Ishikawa (cell line): ENCODE results near the gene INPP5J.

ENCODE experiments used
- CEBPB ChIP-seq: IDR thresholded peaks from 2 replicates; pipeline ENCODE4 v1.6.1; 2012
- CREB1 ChIP-seq: IDR thresholded peaks from 2 replicates; pipeline ENCODE4 v1.6.1; 2012; ENCODE audit warnings: low read depth
- EGR1 ChIP-seq: IDR thresholded peaks from 2 replicates; pipeline ENCODE4 v1.6.1; 2012
- EP300 ChIP-seq: IDR thresholded peaks from 2 replicates; pipeline ENCODE4 v1.6.1; 2012; ENCODE audit warnings: borderline replicate concordance
- FOXM1 ChIP-seq: IDR thresholded peaks from 2 replicates; pipeline ENCODE4 v1.6.1; 2012; ENCODE audit warnings: low read depth, borderline replicate concordance
- NFIC ChIP-seq: IDR thresholded peaks from 2 replicates; pipeline ENCODE4 v1.6.1; 2012
- RAD21 ChIP-seq: IDR thresholded peaks from 2 replicates; pipeline ENCODE4 v1.6.1; 2012; ENCODE audit warnings: low read depth
- TAF1 ChIP-seq: IDR thresholded peaks from 2 replicates; pipeline ENCODE4 v1.6.1; 2012; ENCODE audit warnings: low read depth, mild to moderate bottlenecking
- TCF12 ChIP-seq: IDR thresholded peaks from 2 replicates; pipeline ENCODE4 v1.6.1; 2012; ENCODE audit warnings: low read depth
- TEAD4 ChIP-seq: IDR thresholded peaks from 2 replicates; pipeline ENCODE4 v1.6.1; 2012
- YY1 ChIP-seq: IDR thresholded peaks from 2 replicates; pipeline ENCODE4 v1.6.1; 2012; ENCODE audit warnings: low read depth
- ZBTB7A ChIP-seq: IDR thresholded peaks from 2 replicates; pipeline ENCODE4 v1.6.1; 2012; ENCODE audit warnings: low read depth
- TF ChIP-seq, protein P1 (sequence below): IDR thresholded peaks from 2 replicates; pipeline ENCODE4 v1.6.1; 2012
- TF ChIP-seq, protein P2 (sequence below): IDR thresholded peaks from 2 replicates; pipeline ENCODE4 v1.6.1; 2012; ENCODE audit warnings: low read depth, mild to moderate bottlenecking
- TF ChIP-seq, protein P3 (sequence below): IDR thresholded peaks from 2 replicates; pipeline ENCODE4 v1.6.1; 2012

Gene INPP5J

DNA sequence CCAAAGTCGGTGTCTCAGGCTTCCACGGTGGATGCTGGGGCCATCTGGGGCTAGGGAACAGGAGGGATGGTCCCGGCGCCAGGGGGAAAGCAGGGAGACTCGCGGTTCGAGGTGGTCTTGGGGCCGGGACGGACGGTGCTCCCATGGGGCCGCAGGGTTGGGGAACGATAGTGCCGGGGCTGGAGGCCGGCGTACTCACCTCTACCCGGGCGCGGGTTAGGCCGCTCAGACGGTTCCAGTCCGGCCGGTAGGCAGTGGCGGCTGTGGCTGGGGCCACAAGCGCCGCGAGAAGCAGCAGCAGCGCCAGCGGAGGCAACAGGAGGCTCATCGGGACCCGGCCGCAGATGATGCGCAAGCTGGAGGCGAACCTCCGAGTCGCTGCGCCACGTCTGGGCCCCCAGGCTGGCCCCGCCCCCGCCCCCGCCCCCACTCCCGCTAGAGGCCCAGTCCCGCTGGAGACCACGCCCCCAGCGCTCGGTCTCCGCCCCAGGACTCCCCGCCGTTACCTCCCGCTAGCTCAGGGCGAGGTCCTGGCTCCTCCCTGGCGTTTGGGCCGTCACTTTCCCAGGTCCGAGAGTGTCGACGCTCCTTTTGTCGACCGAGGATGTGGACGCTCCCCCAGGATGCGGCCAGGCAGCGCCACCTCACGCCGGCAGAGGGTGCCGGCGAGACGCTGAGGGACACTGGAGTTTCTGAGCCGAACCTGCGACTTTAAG lies 15.4 kb upstream of the INPP5J start, which contains the start of gene SELENOM:
TSS of gene SELENOM (minus strand) at position 391 of the 716 bp plus-strand sequence. CDS start at position 328, 63 bp downstream.
- 0 out of 2 replicates have a peak, but pooled peaks have one; percentile 33 for TF ChIP-seq YY1
- TF ChIP-seq TCF12, result no peak
- TF ChIP-seq, protein P1, sequence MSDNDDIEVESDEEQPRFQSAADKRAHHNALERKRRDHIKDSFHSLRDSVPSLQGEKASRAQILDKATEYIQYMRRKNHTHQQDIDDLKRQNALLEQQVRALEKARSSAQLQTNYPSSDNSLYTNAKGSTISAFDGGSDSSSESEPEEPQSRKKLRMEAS, result peak; percentile 85
- TF ChIP-seq, protein P2, sequence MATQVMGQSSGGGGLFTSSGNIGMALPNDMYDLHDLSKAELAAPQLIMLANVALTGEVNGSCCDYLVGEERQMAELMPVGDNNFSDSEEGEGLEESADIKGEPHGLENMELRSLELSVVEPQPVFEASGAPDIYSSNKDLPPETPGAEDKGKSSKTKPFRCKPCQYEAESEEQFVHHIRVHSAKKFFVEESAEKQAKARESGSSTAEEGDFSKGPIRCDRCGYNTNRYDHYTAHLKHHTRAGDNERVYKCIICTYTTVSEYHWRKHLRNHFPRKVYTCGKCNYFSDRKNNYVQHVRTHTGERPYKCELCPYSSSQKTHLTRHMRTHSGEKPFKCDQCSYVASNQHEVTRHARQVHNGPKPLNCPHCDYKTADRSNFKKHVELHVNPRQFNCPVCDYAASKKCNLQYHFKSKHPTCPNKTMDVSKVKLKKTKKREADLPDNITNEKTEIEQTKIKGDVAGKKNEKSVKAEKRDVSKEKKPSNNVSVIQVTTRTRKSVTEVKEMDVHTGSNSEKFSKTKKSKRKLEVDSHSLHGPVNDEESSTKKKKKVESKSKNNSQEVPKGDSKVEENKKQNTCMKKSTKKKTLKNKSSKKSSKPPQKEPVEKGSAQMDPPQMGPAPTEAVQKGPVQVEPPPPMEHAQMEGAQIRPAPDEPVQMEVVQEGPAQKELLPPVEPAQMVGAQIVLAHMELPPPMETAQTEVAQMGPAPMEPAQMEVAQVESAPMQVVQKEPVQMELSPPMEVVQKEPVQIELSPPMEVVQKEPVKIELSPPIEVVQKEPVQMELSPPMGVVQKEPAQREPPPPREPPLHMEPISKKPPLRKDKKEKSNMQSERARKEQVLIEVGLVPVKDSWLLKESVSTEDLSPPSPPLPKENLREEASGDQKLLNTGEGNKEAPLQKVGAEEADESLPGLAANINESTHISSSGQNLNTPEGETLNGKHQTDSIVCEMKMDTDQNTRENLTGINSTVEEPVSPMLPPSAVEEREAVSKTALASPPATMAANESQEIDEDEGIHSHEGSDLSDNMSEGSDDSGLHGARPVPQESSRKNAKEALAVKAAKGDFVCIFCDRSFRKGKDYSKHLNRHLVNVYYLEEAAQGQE, result no peak
- peak; percentile 95 for TF ChIP-seq RAD21
- TF ChIP-seq TAF1, result 0 out of 2 replicates have a peak, but pooled peaks have one; percentile 14

DNA sequence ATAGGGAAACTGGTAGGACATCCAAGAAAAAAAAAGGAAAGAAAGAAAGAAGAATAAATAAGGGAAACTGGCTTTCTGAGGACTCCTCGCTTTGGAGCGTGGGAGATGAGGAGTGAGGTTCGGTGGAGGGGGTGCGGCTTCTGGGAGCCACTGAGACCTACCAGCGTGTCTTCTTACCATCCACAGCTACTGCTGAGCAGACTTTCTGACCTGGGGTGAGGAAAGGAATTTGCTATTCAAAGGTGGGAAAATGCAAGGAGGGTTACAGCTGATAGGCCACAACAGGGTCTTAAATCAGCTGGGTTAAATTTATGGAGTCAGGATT lies 14.9 kb upstream of the INPP5J start:
- TF ChIP-seq FOXM1, result no peak
- TF ChIP-seq, protein P1, result no peak
- no peak for TF ChIP-seq EGR1
- TF ChIP-seq TEAD4, result no peak
- no peak for TF ChIP-seq TAF1
- TF ChIP-seq, protein P2, result no peak
- TF ChIP-seq NFIC, result no peak
- no peak for TF ChIP-seq EP300
- TF ChIP-seq RAD21, result no peak
- TF ChIP-seq ZBTB7A, result no peak
- TF ChIP-seq TCF12, result no peak
- no peak for TF ChIP-seq CREB1
- no peak for TF ChIP-seq YY1

DNA sequence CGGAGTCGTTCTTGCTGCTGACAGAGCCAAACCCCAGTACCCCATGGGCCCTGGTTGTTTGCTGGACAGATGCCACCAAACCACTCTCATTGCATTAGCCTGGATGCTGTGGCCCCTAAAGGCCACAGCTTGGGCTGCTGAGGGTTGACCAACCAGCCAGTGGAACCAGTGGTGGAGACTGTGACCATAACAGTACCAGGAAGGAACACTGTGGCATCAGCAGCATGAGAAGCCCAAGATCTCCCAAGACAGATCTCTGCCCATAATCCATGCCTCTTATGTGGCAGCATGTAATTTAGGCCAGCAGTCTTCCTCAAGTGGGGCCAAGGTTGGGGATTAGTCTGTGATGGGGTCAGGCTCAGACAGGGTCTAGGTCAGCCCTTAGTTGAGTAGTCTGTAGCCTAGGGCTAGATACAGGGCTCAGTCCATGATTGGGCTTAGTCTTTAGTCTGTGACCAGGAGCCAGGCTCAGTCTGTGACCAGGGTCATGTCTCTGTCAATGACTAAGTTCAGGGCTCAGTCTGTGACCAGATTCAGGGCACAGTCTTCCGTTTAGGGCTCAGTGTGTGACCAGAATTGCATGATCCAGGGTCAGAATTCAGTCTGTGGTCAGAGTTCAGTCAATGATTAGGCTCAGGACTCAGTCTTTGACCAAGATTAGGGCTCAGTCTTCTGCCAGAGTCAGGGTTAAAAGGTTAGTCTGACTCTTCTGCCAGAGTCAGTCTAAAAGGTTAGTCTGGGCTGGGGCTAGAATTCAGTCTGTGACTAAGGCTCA lies 4.5 kb upstream of the INPP5J start:
- TF ChIP-seq, protein P3, sequence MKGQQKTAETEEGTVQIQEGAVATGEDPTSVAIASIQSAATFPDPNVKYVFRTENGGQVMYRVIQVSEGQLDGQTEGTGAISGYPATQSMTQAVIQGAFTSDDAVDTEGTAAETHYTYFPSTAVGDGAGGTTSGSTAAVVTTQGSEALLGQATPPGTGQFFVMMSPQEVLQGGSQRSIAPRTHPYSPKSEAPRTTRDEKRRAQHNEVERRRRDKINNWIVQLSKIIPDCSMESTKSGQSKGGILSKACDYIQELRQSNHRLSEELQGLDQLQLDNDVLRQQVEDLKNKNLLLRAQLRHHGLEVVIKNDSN, result no peak
- TF ChIP-seq FOXM1 (no peak), CEBPB (no peak), EP300 (no peak), EGR1 (no peak), RAD21 (no peak), TEAD4 (no peak), TCF12 (no peak), NFIC (no peak), CREB1 (no peak), TAF1 (no peak), ZBTB7A (no peak), YY1 (no peak)
- TF ChIP-seq, protein P2, result no peak
- TF ChIP-seq, protein P1, result no peak
